ENCODE data around the gene TESPA1.

DNA sequence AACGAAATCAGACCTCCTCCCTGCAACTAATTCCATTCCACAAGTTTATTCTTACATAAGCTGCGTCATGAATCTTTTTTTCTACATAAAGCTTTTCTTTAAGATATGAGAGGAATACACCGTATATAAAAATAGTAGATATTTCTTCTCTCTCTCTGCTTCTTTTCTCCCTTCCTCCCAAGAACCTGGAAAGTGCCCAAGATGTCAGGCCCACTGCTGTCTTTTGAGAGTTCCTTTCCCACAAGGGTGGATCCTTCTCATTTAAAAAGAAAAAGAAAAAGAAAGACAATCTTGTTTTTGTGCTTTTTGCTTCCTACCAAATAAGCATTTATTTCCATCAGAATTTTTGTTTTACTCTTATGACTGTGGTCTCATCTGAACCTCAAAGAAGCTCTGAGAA is 11.0 kb downstream of the TESPA1 start:
- TF ChIP-seq POLR2AphosphoS5 (IDR thresholded peaks at IDR 0.05) (no peak), POLR2A (IDR thresholded peaks at IDR 0.05) (no peak), EP300 (IDR thresholded peaks at IDR 0.05) (no peak)
- TF ChIP-seq, protein P1, sequence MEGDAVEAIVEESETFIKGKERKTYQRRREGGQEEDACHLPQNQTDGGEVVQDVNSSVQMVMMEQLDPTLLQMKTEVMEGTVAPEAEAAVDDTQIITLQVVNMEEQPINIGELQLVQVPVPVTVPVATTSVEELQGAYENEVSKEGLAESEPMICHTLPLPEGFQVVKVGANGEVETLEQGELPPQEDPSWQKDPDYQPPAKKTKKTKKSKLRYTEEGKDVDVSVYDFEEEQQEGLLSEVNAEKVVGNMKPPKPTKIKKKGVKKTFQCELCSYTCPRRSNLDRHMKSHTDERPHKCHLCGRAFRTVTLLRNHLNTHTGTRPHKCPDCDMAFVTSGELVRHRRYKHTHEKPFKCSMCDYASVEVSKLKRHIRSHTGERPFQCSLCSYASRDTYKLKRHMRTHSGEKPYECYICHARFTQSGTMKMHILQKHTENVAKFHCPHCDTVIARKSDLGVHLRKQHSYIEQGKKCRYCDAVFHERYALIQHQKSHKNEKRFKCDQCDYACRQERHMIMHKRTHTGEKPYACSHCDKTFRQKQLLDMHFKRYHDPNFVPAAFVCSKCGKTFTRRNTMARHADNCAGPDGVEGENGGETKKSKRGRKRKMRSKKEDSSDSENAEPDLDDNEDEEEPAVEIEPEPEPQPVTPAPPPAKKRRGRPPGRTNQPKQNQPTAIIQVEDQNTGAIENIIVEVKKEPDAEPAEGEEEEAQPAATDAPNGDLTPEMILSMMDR (IDR thresholded peaks at IDR 0.05): no peak

Data from suprapubic skin (tissue), 4 donors.